GM12864 (cell line): ENCODE measurements around the gene KCNA1.

Source experiments
- DNase-seq: peaks from one replicate; pipeline ENCODE4 v3.0.0-alpha.2; 2011; ENCODE audit warnings: low read depth
- H3K4me3 ChIP-seq: 2 replicates; pipeline ENCODE4 v1.5.1; 2011; ENCODE audit warnings: mild to moderate bottlenecking, low read depth, low read length, control low read depth
- CTCF ChIP-seq: IDR thresholded peaks from 2 replicates; pipeline ENCODE4 v1.5.1; 2011; ENCODE audit warnings: low read depth, mild to moderate bottlenecking, moderate library complexity, low read length, control low read depth, inconsistent platforms; ENCODE audit errors: missing control alignments

The KCNA1 gene

DNA sequence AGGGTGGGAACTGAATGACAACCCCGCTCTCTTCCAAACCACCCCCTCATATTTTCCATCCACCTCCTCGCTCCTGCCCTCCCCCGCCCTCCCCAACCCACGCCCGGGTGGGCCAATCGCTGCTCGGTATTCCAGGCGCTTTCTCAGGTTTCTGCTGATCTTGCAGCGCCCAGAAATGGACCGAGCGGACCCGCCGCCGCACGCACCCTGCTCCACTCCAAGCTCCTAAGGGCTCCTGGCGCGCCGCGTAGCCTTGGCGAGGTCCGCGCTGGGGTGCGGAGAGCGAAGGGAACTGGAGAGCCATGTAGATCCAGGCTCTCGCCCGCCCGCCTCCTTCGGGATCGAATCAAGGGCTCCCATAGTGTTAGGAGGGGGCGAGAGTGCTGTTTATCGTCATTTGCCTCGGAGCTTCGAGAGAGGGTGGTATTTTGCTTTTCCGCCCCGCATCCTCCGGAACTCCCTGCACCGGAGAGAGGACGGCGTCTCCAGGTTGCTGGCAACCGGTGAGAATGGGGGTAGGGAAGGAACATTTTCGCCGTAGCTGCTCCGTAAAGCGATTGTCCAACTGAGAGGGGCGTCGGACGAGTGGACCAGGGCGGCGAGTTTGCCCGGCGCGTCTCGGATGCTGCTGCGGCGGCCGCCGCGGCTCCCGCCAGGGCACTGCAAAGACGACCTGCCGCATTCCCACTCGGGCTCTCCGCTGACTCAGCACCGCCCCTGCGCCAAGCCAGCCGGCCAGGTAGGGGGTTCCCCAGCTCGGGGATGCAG lies at the start of gene KCNA1:
Gene KCNA1, plus strand, starts transcription at position 172 of the 768 bp plus-strand sequence. CDS start 1,474 bp downstream, outside the sequence.
- DNase-seq, result no peak
- no peak for TF ChIP-seq CTCF
- H3K4me3 ChIP-seq, result peak within 1 kb of the TSS; percentile 43

- no peak overlapping the region for H3K4me3 ChIP-seq
- no peak for DNase-seq
- no peak for TF ChIP-seq CTCF
These were observed 49.0 kb upstream of the KCNA1 start for GRCh38 chr12:4860741-4861140.

DNA sequence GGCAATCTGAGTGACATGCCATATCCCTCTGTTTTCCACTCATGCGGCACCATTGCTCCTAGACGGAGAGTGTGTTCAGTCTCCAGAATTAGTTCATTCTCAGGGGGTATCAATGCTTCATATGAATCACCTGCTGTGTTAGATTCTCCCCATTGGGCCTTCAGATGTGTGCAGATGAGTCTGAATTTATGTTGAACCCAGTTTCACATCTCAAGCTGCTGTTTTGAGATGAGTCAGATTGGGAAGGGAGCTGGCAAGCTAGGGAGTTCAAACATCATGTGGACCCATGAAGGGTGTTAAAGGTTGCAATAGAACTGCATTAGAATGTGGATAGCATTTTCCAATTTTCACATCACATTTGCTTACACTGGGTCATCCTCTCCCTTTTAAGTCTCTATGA lies 46.9 kb upstream of the KCNA1 start:
- H3K4me3 ChIP-seq, result no peak overlapping the region
- no peak for TF ChIP-seq CTCF
- no peak for DNase-seq

- no peak for DNase-seq
- no peak for TF ChIP-seq CTCF
- H3K4me3 ChIP-seq, result no peak overlapping the region
These were observed 45.1 kb upstream of the KCNA1 start for GRCh38 chr12:4864575-4864974.

DNA sequence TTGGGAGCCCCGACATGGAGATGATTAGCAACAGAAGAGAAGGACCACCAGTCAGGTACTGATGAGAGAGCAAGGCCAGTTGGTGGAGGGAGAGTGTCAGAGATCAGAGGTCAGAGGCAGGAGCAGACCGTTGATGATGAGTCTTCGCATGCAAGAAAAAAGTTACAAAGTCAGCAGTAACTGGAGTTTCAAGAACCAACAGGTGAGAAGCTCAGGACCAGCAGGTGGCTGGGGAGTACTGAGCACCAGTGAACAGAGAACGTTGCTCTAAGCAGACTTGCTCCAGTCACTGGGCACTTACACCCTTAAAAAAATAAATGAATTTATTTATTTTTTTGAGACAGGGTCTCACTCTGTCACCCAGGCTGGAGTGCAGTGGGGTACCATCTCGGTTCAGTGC lies 44.5 kb upstream of the KCNA1 start:
- DNase-seq, result no peak
- H3K4me3 ChIP-seq, result no peak overlapping the region
- no peak for TF ChIP-seq CTCF

- TF ChIP-seq CTCF, result no peak
- no peak for DNase-seq
These were observed 43.4 kb upstream of the KCNA1 start for GRCh38 chr12:4866299-4866698.

GRCh38 chr12:4867384-4867783 lies 42.3 kb upstream of the KCNA1 start:
- TF ChIP-seq CTCF, result no peak

More at GRCh38 chr12:4866299-4866698, 43.4 kb upstream of the KCNA1 start:
- no peak overlapping the region for H3K4me3 ChIP-seq

More at GRCh38 chr12:4867384-4867783, 42.3 kb upstream of the KCNA1 start:
- no peak for DNase-seq
- no peak overlapping the region for H3K4me3 ChIP-seq
